Hepatocyte (in vitro differentiated cells): ENCODE measurements around the gene KNL1. TPM values are rescaled to one million over a fixed set of nuclear protein-coding genes. Genes with fewer than 3 reads are reported as not detected.

Experiments
- DNase-seq: peaks from one replicate; pipeline ENCODE4 v3.0.0-alpha.2; 2016; ENCODE audit warnings: low spot score
- H2AFZ ChIP-seq: fragments of 200-600 bp; sonication (generic); 2 replicates; pipeline ENCODE4 v1.6.0; 2016; ENCODE audit warnings: antibody characterized with exemption, mild to moderate bottlenecking
- H3K27ac ChIP-seq: fragments of 200-600 bp; sonication (generic); 2 replicates; pipeline ENCODE4 v1.5.1; 2016; ENCODE audit warnings: mild to moderate bottlenecking
- H3K27me3 ChIP-seq: fragments of 200-600 bp; sonication (generic); 2 replicates; pipeline ENCODE4 v1.6.1; 2016
- H3K36me3 ChIP-seq: fragments of 200-600 bp; sonication (generic); replicated peaks from 2 replicates; pipeline ENCODE4 v1.5.1; 2016; ENCODE audit warnings: low read depth; ENCODE audit not compliant: insufficient read depth
- H3K4me1 ChIP-seq: fragments of 200-600 bp; sonication (generic); 2 replicates; pipeline ENCODE4 v1.5.1; 2016; ENCODE audit warnings: mild to moderate bottlenecking, moderate library complexity; ENCODE audit not compliant: insufficient read depth
- H3K4me2 ChIP-seq: fragments of 200-600 bp; sonication (generic); 2 replicates; pipeline ENCODE4 v1.6.0; 2016
- H3K4me3 ChIP-seq: fragments of 200-600 bp; sonication (generic); 2 replicates; pipeline ENCODE4 v1.5.1; 2016; ENCODE audit warnings: mild to moderate bottlenecking
- H3K79me2 ChIP-seq: fragments of 200-600 bp; sonication (generic); 2 replicates; pipeline ENCODE4 v1.6.0; 2017; ENCODE audit warnings: mild to moderate bottlenecking
- H3K9me2 ChIP-seq: fragments of 200-600 bp; sonication (generic); replicated peaks from 2 replicates; pipeline ENCODE4 v1.6.0; 2017; ENCODE audit warnings: mild to moderate bottlenecking; ENCODE audit not compliant: insufficient read depth
- H3K9me3 ChIP-seq: fragments of 200-600 bp; sonication (generic); 2 replicates; pipeline ENCODE4 v1.5.1; 2016; ENCODE audit warnings: low read depth, mild to moderate bottlenecking
- H4K20me1 ChIP-seq: fragments of 200-600 bp; sonication (generic); 2 replicates; pipeline ENCODE4 v1.6.0; 2016; ENCODE audit warnings: mild to moderate bottlenecking; ENCODE audit not compliant: insufficient read depth, poor library complexity, severe bottlenecking
- CTCF ChIP-seq: fragments of 200-600 bp; sonication (generic); IDR thresholded peaks from 2 replicates; pipeline ENCODE4 v1.5.1; 2016; ENCODE audit warnings: antibody characterized with exemption, mild to moderate bottlenecking; ENCODE audit not compliant: poor library complexity
- EZH2 ChIP-seq: fragments of 200-600 bp; sonication (generic); IDR thresholded peaks from 2 replicates; pipeline ENCODE4 v1.6.1; 2016; ENCODE audit warnings: antibody characterized with exemption, mild to moderate bottlenecking, borderline replicate concordance
- EZH2phosphoT487 ChIP-seq: fragments of 200-600 bp; sonication (generic); IDR thresholded peaks from one replicate; pipeline ENCODE4 v1.6.1; 2018; ENCODE audit warnings: antibody characterized with exemption, mild to moderate bottlenecking, low read depth, moderate library complexity; ENCODE audit not compliant: unreplicated experiment, severe bottlenecking
- WGBS: methylation state at CpG from one replicate; pipeline ENCODE4 v1.1.6; 2016; ENCODE audit warnings: low lambda C conversion rate; ENCODE audit errors: missing lambda C conversion rate; 5-methylcytosine and 5-hydroxymethylcytosine counted together
- polyA plus RNA-seq: library from polyadenylated mRNA; unstranded; fragments of >200 nt; fragmentation: Nextera tagmentation; extraction: Ambion mirVana; gene quantifications from 2 replicates; pipeline ENCODE4 v1.2.1, GENCODE V29; 2016
- total RNA-seq: library from RNA; depleted of rRNA; stranded (reverse); fragments of >200 nt; gene quantifications from 2 replicates; pipeline ENCODE4 v1.2.3, GENCODE V29; 2014

KNL1 gene
- total and polyA plus RNA-seq, 2 experiments from 2014 or later, result 3.0 to 15.7 TPM

- H4K20me1 ChIP-seq, result no peaks in the 10 kb centered on the region
- 83% methylated on average over 9 of the region's 9 CpGs for WGBS
- H3K27ac ChIP-seq, result no peak overlapping the region
- H3K4me3 ChIP-seq, result no peak overlapping the region
- DNase-seq, result no peak
- H3K79me2 ChIP-seq, result no peaks in the 10 kb centered on the region
- no peaks in the 10 kb centered on the region for H3K9me2 ChIP-seq
- H3K4me1 ChIP-seq, result no peaks in the 10 kb centered on the region
- no peak for TF ChIP-seq EZH2
- no peak for TF ChIP-seq CTCF
- TF ChIP-seq EZH2phosphoT487, result no peak
- H2AFZ ChIP-seq, result no peak overlapping the region
- no peak overlapping the region for H3K4me2 ChIP-seq
- no peaks in the 10 kb centered on the region for H3K27me3 ChIP-seq
- H3K36me3 ChIP-seq, result no peaks in the 10 kb centered on the region
- H3K9me3 ChIP-seq, result no peaks in the 10 kb centered on the region
These were observed 44.2 kb upstream of the KNL1 start for GRCh38 chr15:40549894-40550293.

GRCh38 chr15:40550341-40551037 lies 43.6 kb upstream of the KNL1 start:
- Histone ChIP-seq H3K4me1 (no peaks in the 10 kb centered on the region), H3K79me2 (no peaks in the 10 kb centered on the region), H3K4me2 (no peak overlapping the region), H3K9me2 (no peaks in the 10 kb centered on the region), H4K20me1 (no peaks in the 10 kb centered on the region), H3K4me3 (no peak overlapping the region), H3K27me3 (no peaks in the 10 kb centered on the region), H3K27ac (no peak overlapping the region), H3K36me3 (no peaks in the 10 kb centered on the region), H2AFZ (no peak overlapping the region), H3K9me3 (no peaks in the 10 kb centered on the region)
- TF ChIP-seq EZH2phosphoT487 (no peak), CTCF (no peak), EZH2 (no peak)
- WGBS, result 97% methylated on average over 6 of the region's 6 CpGs
- no peak for DNase-seq

GRCh38 chr15:40554161-40554525 lies 39.9 kb upstream of the KNL1 start:
- Histone ChIP-seq H3K4me1 (no peaks in the 10 kb centered on the region), H3K4me3 (no peak overlapping the region), H3K27ac (no peak overlapping the region), H3K27me3 (no peaks in the 10 kb centered on the region), H2AFZ (no peak overlapping the region), H3K4me2 (no peak overlapping the region), H3K9me2 (no peaks in the 10 kb centered on the region), H3K9me3 (no peaks in the 10 kb centered on the region), H3K79me2 (no peaks in the 10 kb centered on the region), H4K20me1 (no peaks in the 10 kb centered on the region), H3K36me3 (no peaks in the 10 kb centered on the region)
- TF ChIP-seq EZH2phosphoT487, result no peak
- no peak for TF ChIP-seq CTCF
- WGBS, result 78% methylated on average over 4 of the region's 4 CpGs
- no peak for DNase-seq

DNA sequence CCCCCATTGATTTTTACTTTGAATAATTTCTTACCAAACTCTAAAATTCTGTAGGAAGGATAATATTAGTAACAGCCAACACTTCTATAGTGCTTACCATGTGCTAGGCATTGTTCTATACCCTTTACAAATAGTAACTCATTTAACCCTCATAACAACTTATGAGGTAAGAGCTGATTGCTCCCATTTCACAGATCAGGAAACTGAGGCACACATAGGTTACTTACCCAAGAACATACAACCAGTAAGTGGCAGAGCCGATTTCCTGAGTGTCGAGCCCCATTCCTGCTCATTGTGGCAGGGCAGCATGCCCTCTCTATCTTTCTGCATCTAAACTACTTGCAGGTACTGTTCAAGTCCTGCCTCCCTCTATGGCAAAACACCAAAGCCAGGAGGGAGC lies 38.2 kb upstream of the KNL1 start:
- no peak overlapping the region for H3K4me2 ChIP-seq
- no peaks in the 10 kb centered on the region for H3K9me3 ChIP-seq
- no peak overlapping the region for H2AFZ ChIP-seq
- no peaks in the 10 kb centered on the region for H3K27me3 ChIP-seq
- H3K4me3 ChIP-seq, result no peak overlapping the region
- no peaks in the 10 kb centered on the region for H3K36me3 ChIP-seq
- no peak overlapping the region for H3K27ac ChIP-seq
- TF ChIP-seq EZH2 (no peak), CTCF (no peak), EZH2phosphoT487 (no peak)
- H3K9me2 ChIP-seq, result no peaks in the 10 kb centered on the region
- 92% methylated on average over 2 of the region's 2 CpGs for WGBS
- H3K4me1 ChIP-seq, result no peaks in the 10 kb centered on the region
- DNase-seq, result no peak
- peaks cover 3% of the 10 kb centered on the region for H3K79me2 ChIP-seq
- H4K20me1 ChIP-seq, result no peaks in the 10 kb centered on the region
